Smooth muscle cell (in vitro differentiated cells): ENCODE measurements around the gene NLRC5. TPM values are rescaled to one million over a fixed set of nuclear protein-coding genes. Genes with fewer than 3 reads are reported as not detected.

Source experiments
- DNase-seq: peaks from one replicate; lab custom pipeline; 2025; ENCODE audit not compliant: unreplicated experiment; lab: John Stamatoyannopoulos, UW
- H2AFZ ChIP-seq: fragments of 200-600 bp; sonication (generic); 2 replicates; pipeline ENCODE4 v1.6.0; 2016; ENCODE audit warnings: antibody characterized with exemption, low read depth, mild to moderate bottlenecking
- H3F3A ChIP-seq: fragments of 200-600 bp; sonication (generic); 2 replicates; pipeline ENCODE4 v1.6.0; 2017; ENCODE audit warnings: antibody characterized with exemption, low read depth
- H3K27ac ChIP-seq: fragments of 200-600 bp; sonication (generic); 2 replicates; pipeline ENCODE4 v1.5.1; 2016; ENCODE audit warnings: low read depth, mild to moderate bottlenecking
- H3K27me3 ChIP-seq: fragments of 200-600 bp; sonication (generic); 2 replicates; pipeline ENCODE4 v1.6.1; 2016; ENCODE audit warnings: low read depth, mild to moderate bottlenecking
- H3K36me3 ChIP-seq: fragments of 200-600 bp; sonication (generic); 2 replicates; pipeline ENCODE4 v1.5.1; 2016; ENCODE audit warnings: low read depth
- H3K4me1 ChIP-seq: fragments of 200-600 bp; sonication (generic); 2 replicates; pipeline ENCODE4 v1.5.1; 2016; ENCODE audit warnings: low read depth
- H3K4me2 ChIP-seq: fragments of 200-600 bp; sonication (generic); 2 replicates; pipeline ENCODE4 v1.6.0; 2016; ENCODE audit warnings: mild to moderate bottlenecking
- H3K4me3 ChIP-seq: fragments of 200-600 bp; sonication (generic); 2 replicates; pipeline ENCODE4 v1.5.1; 2016; ENCODE audit warnings: mild to moderate bottlenecking
- H3K79me2 ChIP-seq: fragments of 200-600 bp; sonication (generic); 2 replicates; pipeline ENCODE4 v1.6.0; 2016; ENCODE audit warnings: low read depth, mild to moderate bottlenecking
- H3K9ac ChIP-seq: fragments of 200-600 bp; sonication (generic); 2 replicates; pipeline ENCODE4 v1.6.0; 2016; ENCODE audit warnings: low read depth
- H3K9me3 ChIP-seq: fragments of 200-600 bp; sonication (generic); replicated peaks from 2 replicates; pipeline ENCODE4 v1.5.1; 2016; ENCODE audit warnings: low read depth
- H4K20me1 ChIP-seq: fragments of 200-600 bp; sonication (generic); 2 replicates; pipeline ENCODE4 v1.6.0; 2016; ENCODE audit warnings: low read depth
- CTCF ChIP-seq: fragments of 200-600 bp; sonication (generic); IDR thresholded peaks from 2 replicates; pipeline ENCODE4 v1.5.1; 2017; ENCODE audit warnings: borderline replicate concordance, mild to moderate bottlenecking, antibody characterized with exemption; ENCODE audit not compliant: insufficient read depth, poor library complexity, severe bottlenecking
- WGBS: methylation state at CpG from one replicate; pipeline ENCODE4 v1.1.7; 2016; ENCODE audit warnings: low lambda C conversion rate; 5-methylcytosine and 5-hydroxymethylcytosine counted together
- polyA plus RNA-seq: library from polyadenylated mRNA; unstranded; fragments of >200 nt; fragmentation: Nextera tagmentation; extraction: Ambion mirVana; gene quantifications from 2 replicates; pipeline ENCODE4 v1.2.1, GENCODE V29; 2016
- total RNA-seq: library from RNA; depleted of rRNA; stranded (reverse); fragments of >200 nt; gene quantifications from 2 replicates; pipeline ENCODE4 v1.2.3, GENCODE V29; 2014

The NLRC5 gene
- total and polyA plus RNA-seq, 2 experiments from 2014 or later = 4.2 to 21.4 TPM

DNA sequence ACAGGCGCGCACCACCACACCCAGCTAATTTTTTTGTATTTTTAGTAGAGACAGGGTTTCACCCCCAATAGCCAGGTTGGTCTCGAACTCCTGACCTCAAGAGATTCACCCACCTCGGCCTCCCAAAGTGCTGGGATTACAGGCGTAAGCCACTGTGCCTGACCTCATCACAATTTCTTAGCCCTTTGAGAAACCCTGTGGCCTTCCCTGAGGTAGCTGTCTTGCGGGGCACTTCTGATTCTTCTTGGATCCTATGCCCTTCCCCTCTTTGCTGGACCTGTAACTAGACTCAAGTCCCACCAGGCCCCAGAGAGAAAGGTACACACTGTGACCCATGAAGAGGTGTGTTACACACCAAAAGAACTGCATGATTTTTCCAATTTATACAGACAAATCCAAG is 41.1 kb upstream of the NLRC5 start:
- Histone ChIP-seq H3K4me3 (no peak overlapping the region), H3K9ac (no peak overlapping the region), H4K20me1 (peaks cover 9% of the 10 kb centered on the region), H3F3A (peaks cover 31% of the 10 kb centered on the region), H3K79me2 (no peaks in the 10 kb centered on the region), H3K4me1 (no peaks in the 10 kb centered on the region), H3K27ac (no peak overlapping the region), H3K27me3 (no peaks in the 10 kb centered on the region), H2AFZ (no peak overlapping the region), H3K9me3 (no peaks in the 10 kb centered on the region), H3K4me2 (no peak overlapping the region), H3K36me3 (peaks cover 11% of the 10 kb centered on the region)
- no peak for DNase-seq
- WGBS = 94% methylated on average over 6 of the region's 6 CpGs
- TF ChIP-seq CTCF = no peak

DNA sequence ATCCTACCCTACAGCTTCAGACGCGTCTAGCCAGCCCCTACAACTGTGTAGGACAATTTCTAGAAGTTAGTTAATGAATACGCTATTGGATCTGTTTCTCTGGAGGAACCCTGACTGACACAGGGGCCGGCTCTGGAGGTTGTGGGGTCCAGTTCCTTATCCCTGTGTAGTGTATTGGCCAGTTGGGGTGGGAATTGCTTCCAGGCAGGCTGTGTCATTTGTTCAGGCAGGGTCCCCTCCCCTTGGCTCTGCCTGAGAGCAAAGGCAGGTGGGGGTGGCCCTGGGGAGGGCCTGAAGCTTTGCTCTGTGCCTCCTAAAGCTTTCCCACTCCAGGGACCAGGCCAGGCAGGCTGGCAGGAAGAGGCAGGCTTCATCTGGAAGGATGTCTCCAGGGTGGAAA is 39.3 kb upstream of the NLRC5 start:
- H3K27ac ChIP-seq = no peak overlapping the region
- no peak for TF ChIP-seq CTCF
- no peaks in the 10 kb centered on the region for H4K20me1 ChIP-seq
- WGBS = 83% methylated on average over 4 of the region's 4 CpGs
- no peaks in the 10 kb centered on the region for H3K9me3 ChIP-seq
- H2AFZ ChIP-seq = no peak overlapping the region
- H3K9ac ChIP-seq = no peak overlapping the region
- no peak for DNase-seq
- no peaks in the 10 kb centered on the region for H3K79me2 ChIP-seq
- no peak overlapping the region for H3K4me2 ChIP-seq
- no peaks in the 10 kb centered on the region for H3K27me3 ChIP-seq
- H3K4me3 ChIP-seq = no peak overlapping the region
- H3K4me1 ChIP-seq = no peaks in the 10 kb centered on the region
- peaks cover 13% of the 10 kb centered on the region for H3F3A ChIP-seq
- H3K36me3 ChIP-seq = no peaks in the 10 kb centered on the region

- no peaks in the 10 kb centered on the region for H3K4me1 ChIP-seq
- H3K9me3 ChIP-seq = no peaks in the 10 kb centered on the region
- DNase-seq = no peak
- no peaks in the 10 kb centered on the region for H3K79me2 ChIP-seq
- TF ChIP-seq CTCF = no peak
- no peak overlapping the region for H3K27ac ChIP-seq
- H3K4me2 ChIP-seq = no peak overlapping the region
- H3K9ac ChIP-seq = no peak overlapping the region
- peaks cover 10% of the 10 kb centered on the region for H3F3A ChIP-seq
- H2AFZ ChIP-seq = no peak overlapping the region
- no peaks in the 10 kb centered on the region for H3K27me3 ChIP-seq
- H3K36me3 ChIP-seq = no peaks in the 10 kb centered on the region
- WGBS = 86% methylated on average over 7 of the region's 7 CpGs
- H4K20me1 ChIP-seq = no peaks in the 10 kb centered on the region
- H3K4me3 ChIP-seq = no peak overlapping the region
Observed at GRCh38 chr16:56950455-56950854, 38.9 kb upstream of the NLRC5 start.
